ENCODE results near the gene IZUMO1R.
"Not testable (repeated sequence)": the region's sequence is repeated elsewhere in the genome, so short reads cannot be mapped to it uniquely, and the experiment has no call there.

IZUMO1R gene

GRCh38 chr11:94326947-94327346 lies 22.6 kb downstream of the IZUMO1R start:
- DNase-seq (ENCODE audit: low spot score): no peak

- DNase-seq (ENCODE audit: low spot score): no peak
Observed at GRCh38 chr11:94328587-94329080, 24.3 kb downstream of the IZUMO1R start.

DNA sequence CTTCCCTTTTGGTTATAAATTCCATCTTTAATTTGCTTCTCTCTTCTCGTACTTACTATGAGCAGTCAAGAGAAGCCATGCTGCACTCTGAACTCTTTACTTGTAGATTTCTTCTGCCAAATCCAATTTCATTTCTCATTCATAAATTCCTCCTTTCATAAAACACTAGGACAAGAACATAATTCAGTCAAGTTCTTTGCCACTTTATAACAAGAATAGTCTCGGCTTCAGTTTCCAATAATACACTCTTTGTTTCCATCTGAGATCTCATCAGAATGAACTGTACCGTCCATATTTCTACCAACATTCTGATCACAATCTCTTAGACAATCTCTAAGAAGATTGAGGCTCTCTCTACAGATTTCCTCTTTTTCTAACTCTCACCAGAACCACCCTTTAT lies 25.1 kb downstream of the IZUMO1R start:
- no peak for DNase-seq (ENCODE audit: low spot score)

- no peak for DNase-seq (ENCODE audit: low spot score)
Observed at GRCh38 chr11:94330789-94331188, 26.4 kb downstream of the IZUMO1R start.

DNA sequence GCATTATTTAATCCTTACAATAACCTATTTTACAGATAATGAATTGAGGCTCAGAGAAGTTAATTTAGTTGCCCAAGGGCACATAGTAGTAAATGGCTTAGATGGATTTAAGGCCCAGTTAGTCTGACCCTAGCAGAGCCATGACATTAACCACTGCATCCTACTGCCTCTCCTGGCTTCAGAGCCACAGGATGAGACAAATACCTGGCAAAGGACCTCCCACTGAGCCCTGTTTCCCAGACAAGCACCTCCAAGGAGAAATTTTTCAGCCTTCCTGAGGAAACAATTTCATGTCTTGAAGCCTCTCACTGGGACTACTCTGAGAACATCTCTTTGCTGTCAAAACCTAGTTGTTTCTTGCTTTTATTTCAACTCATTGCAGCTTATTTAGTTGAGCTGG lies 28.4 kb downstream of the IZUMO1R start:
- DNase-seq (ENCODE audit: low spot score): no peak

GRCh38 chr11:94336033-94336432 lies 31.7 kb downstream of the IZUMO1R start:
- DNase-seq (ENCODE audit: low spot score): no peak

GRCh38 chr11:94338651-94339050 lies 34.3 kb downstream of the IZUMO1R start:
- no peak for DNase-seq (ENCODE audit: low spot score)

- DNase-seq (ENCODE audit: low spot score): no peak
Observed at GRCh38 chr11:94342250-94342649, 37.9 kb downstream of the IZUMO1R start.

DNA sequence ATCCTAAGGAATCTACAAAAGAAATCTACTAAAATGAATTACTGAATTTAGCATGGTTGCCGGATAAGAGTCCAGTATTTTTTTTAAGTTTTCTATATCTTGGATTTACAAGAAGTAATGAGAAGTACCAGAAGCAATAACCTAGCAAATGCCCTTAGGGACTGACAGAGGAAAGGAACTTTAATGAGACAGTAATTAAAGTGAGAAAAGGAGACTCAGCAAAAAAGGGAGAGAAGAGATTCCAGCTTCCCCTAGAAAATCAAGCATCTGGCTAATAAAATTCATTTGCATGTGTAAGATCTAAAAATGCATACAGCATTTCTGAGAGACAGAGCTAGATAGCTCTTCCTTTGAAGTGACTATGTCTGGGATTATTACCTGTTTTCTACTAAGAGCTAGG lies 39.1 kb downstream of the IZUMO1R start:
- DNase-seq (ENCODE audit: low spot score): no peak

DNA sequence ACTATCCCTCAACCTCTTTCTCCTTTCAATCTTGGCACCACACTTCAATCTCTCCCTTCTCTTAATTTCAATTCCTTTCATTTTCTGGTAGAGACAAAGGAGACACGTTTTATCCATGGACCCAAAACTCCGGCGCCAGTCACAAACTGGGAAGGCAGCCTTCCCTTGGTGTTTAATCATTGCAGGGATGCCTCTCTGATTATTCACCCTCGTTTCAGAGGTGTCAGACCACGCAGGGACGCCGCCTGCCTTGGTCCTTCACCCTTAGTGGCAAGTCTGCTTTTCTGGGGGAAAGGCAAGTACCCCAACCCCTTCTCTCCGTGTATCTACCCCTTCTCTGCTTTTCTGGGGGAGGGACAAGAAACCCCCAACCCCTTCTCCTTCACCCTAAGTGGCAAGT lies 41.9 kb downstream of the IZUMO1R start:
- not testable (repeated sequence) for DNase-seq (ENCODE audit: low spot score)

- DNase-seq (ENCODE audit: low spot score): not testable (repeated sequence)
Observed at GRCh38 chr11:94350850-94351563, 46.6 kb downstream of the IZUMO1R start.

Measured in AG08395 (cell line).